ENCODE results near the gene RYR2.

GRCh38 chr1:237119091-237119490, 77.1 kb downstream of the RYR2 start:
- TF ChIP-seq CTCF (IDR thresholded peaks at IDR 0.05) (no peak), POLR2A (IDR thresholded peaks at IDR 0.05) (no peak)

Data from esophagus squamous epithelium (tissue), 4 donors.